IMR-90 (cell line): ENCODE results near the gene WDCP. TPM values are rescaled to one million over a fixed set of nuclear protein-coding genes. Genes with fewer than 3 reads are reported as not detected.

Experiments used
- ATAC-seq: fragments of 200-7000 bp; cut with Tn5 transposase; 2 replicates; pipeline ENCODE4 v1.9.1; 2020; ENCODE audit warnings: low read depth, mild to moderate bottlenecking, moderate library complexity
- BruUV-seq: library from RNA; stranded (reverse); fragments of 400-500 nt; replicated peaks from 2 replicates; lab custom pipeline; 2021; lab: Mats Ljungman, UMichigan
- CTCF ChIA-PET: fragments of 300-600 bp; formaldehyde crosslinking; extraction: SDS; loops from one replicate; lab custom pipeline; 2021; ENCODE audit warnings: antibody characterized with exemption; lab: Yijun Ruan, JAX
- POLR2A ChIA-PET: fragments of 300-600 bp; sonication (Branson Sonifier 250); formaldehyde crosslinking; loops from one replicate; lab custom pipeline; 2022; ENCODE audit warnings: antibody characterized with exemption; ENCODE audit not compliant: unreplicated experiment; lab: Charles Lee
- DNase-seq: peaks from one replicate; pipeline ENCODE4 v3.0.0; 2013
- H2AFZ ChIP-seq: replicated peaks from 2 replicates; pipeline ENCODE3; 2013; ENCODE audit warnings: low read length, mild to moderate bottlenecking; ENCODE audit not compliant: poor library complexity
- H2AK5ac ChIP-seq: 2 replicates; pipeline ENCODE4 v1.6.1; 2013; ENCODE audit warnings: low read depth, low read length, inconsistent platforms
- H2AK9ac ChIP-seq: replicated peaks from 2 replicates; pipeline ENCODE3; 2013; ENCODE audit warnings: mild to moderate bottlenecking, low read depth, low read length, moderate library complexity; ENCODE audit not compliant: poor library complexity
- H2BK120ac ChIP-seq: 2 replicates; pipeline ENCODE4 v1.6.1; 2013; ENCODE audit warnings: low read depth, low read length, inconsistent platforms
- H2BK15ac ChIP-seq: 3 replicates; pipeline ENCODE4 v1.6.1; 2013; ENCODE audit warnings: low read depth, low read length, inconsistent platforms
- H2BK20ac ChIP-seq: 2 replicates; pipeline ENCODE4 v1.6.1; 2013; ENCODE audit warnings: low read depth, mild to moderate bottlenecking, inconsistent platforms, low read length, moderate library complexity
- H2BK5ac ChIP-seq: 2 replicates; pipeline ENCODE4 v1.6.1; 2013; ENCODE audit warnings: mild to moderate bottlenecking, low read depth, low read length, inconsistent platforms; ENCODE audit not compliant: poor library complexity, severe bottlenecking
- H3K14ac ChIP-seq: replicated peaks from 2 replicates; pipeline ENCODE4 v1.6.1; 2013; ENCODE audit warnings: low read depth, low read length, inconsistent platforms
- H3K18ac ChIP-seq: 2 replicates; pipeline ENCODE4 v1.6.1; 2013; ENCODE audit warnings: low read depth, low read length, control low read depth
- H3K23ac ChIP-seq: 2 replicates; pipeline ENCODE4 v1.6.1; 2013; ENCODE audit warnings: low read depth, low read length, inconsistent platforms
- H3K27ac ChIP-seq: 2 replicates; pipeline ENCODE4 v1.5.1; 2013; ENCODE audit warnings: mild to moderate bottlenecking, control low read depth, low read length; ENCODE audit not compliant: insufficient read depth
- H3K27me3 ChIP-seq: 2 replicates; pipeline ENCODE4 v1.6.1; 2013; ENCODE audit warnings: low read length; ENCODE audit not compliant: control insufficient read depth, insufficient read depth
- H3K36me3 ChIP-seq: 2 replicates; pipeline ENCODE4 v1.6.1; 2013; ENCODE audit warnings: low read length, mixed read lengths; ENCODE audit not compliant: control insufficient read depth, insufficient read depth
- H3K4ac ChIP-seq: 2 replicates; pipeline ENCODE4 v1.6.1; 2013; ENCODE audit warnings: low read depth, low read length, inconsistent platforms
- H3K4me1 ChIP-seq: 2 replicates; pipeline ENCODE4 v1.6.1; 2013; ENCODE audit warnings: low read length, mixed read lengths; ENCODE audit not compliant: control insufficient read depth, insufficient read depth
- H3K4me2 ChIP-seq: 2 replicates; pipeline ENCODE4 v1.6.1; 2013; ENCODE audit warnings: low read depth, mild to moderate bottlenecking, control low read depth, low read length, moderate library complexity
- H3K4me3 ChIP-seq: 2 replicates; pipeline ENCODE4 v1.5.1; 2013; ENCODE audit warnings: low read depth, mild to moderate bottlenecking, control low read depth, low read length, moderate library complexity; ENCODE audit not compliant: insufficient read depth
- H3K56ac ChIP-seq: 2 replicates; pipeline ENCODE4 v1.6.1; 2013; ENCODE audit warnings: low read length, inconsistent platforms; ENCODE audit not compliant: insufficient read depth; ENCODE audit errors: extremely low read depth
- H3K79me1 ChIP-seq, 2 experiments: 2 replicates each; pipeline ENCODE4 v1.6.1; 2013; ENCODE audit warnings: low read length in 2 of 2, inconsistent platforms in 1 of 2, low read depth in 1 of 2
- H3K9ac ChIP-seq: 2 replicates; pipeline ENCODE4 v1.6.1; 2013; ENCODE audit warnings: low read depth, low read length, control low read depth
- H3K9me1 ChIP-seq: 2 replicates; pipeline ENCODE4 v1.6.1; 2013; ENCODE audit warnings: low read length, inconsistent platforms; ENCODE audit not compliant: insufficient read depth
- H3K9me3 ChIP-seq: 2 replicates; pipeline ENCODE4 v1.6.1; 2013; ENCODE audit warnings: low read length; ENCODE audit not compliant: control insufficient read depth, insufficient read depth
- H4K20me1 ChIP-seq: 2 replicates; pipeline ENCODE4 v1.6.1; 2013; ENCODE audit warnings: low read length, inconsistent platforms; ENCODE audit not compliant: insufficient read depth
- H4K5ac ChIP-seq: 2 replicates; pipeline ENCODE4 v1.6.1; 2013; ENCODE audit warnings: mild to moderate bottlenecking, low read depth, low read length, control low read depth
- H4K8ac ChIP-seq, 2 experiments: 2 replicates each; pipeline ENCODE4 v1.6.1; 2013; ENCODE audit warnings: low read depth in 2 of 2, low read length in 2 of 2, control low read depth in 1 of 2, inconsistent platforms in 1 of 2
- H4K91ac ChIP-seq: 2 replicates; pipeline ENCODE4 v1.6.1; 2013; ENCODE audit warnings: low read depth, low read length, inconsistent platforms; ENCODE audit not compliant: insufficient read depth
- BHLHE40 ChIP-seq: fragments of 150-350 bp; IDR thresholded peaks from 2 replicates; pipeline ENCODE4 v1.6.1; 2016; ENCODE audit warnings: mild to moderate bottlenecking, low read depth, low read length
- CEBPB ChIP-seq: IDR thresholded peaks from 2 replicates; pipeline ENCODE4 v1.6.1; 2012; ENCODE audit warnings: low read depth, low read length, improper control_type of control experiment
- CHD1 ChIP-seq: IDR thresholded peaks from 2 replicates; pipeline ENCODE4 v1.6.1; 2012; ENCODE audit warnings: low read depth, low read length, improper control_type of control experiment
- CTCF ChIP-seq: conservative IDR thresholded peaks from 2 replicates; pipeline ENCODE4 v1.5.1; 2012; ENCODE audit warnings: mild to moderate bottlenecking, low read depth, low read length, improper control_type of control experiment
- FOS ChIP-seq: fragments of 150-350 bp; IDR thresholded peaks from 2 replicates; pipeline ENCODE4 v1.6.1; 2016; ENCODE audit warnings: low read depth, low read length
- MAFK ChIP-seq: IDR thresholded peaks from 2 replicates; pipeline ENCODE4 v1.6.1; 2012; ENCODE audit warnings: low read depth, low read length, improper control_type of control experiment
- MAZ ChIP-seq: IDR thresholded peaks from 2 replicates; pipeline ENCODE4 v1.6.1; 2012; ENCODE audit warnings: low read depth, mild to moderate bottlenecking, low read length, improper control_type of control experiment, moderate library complexity, borderline replicate concordance
- MXI1 ChIP-seq: IDR thresholded peaks from 2 replicates; pipeline ENCODE4 v1.6.1; 2012; ENCODE audit warnings: low read depth, mild to moderate bottlenecking, low read length, moderate library complexity, borderline replicate concordance
- NFE2L2 ChIP-seq: fragments of 150-350 bp; IDR thresholded peaks from 2 replicates; pipeline ENCODE4 v1.6.1; 2016; ENCODE audit warnings: low read depth, mild to moderate bottlenecking, low read length
- POLR2A ChIP-seq: IDR thresholded peaks from 2 replicates; pipeline ENCODE4 v1.6.1; 2012; ENCODE audit warnings: mild to moderate bottlenecking, low read depth, low read length
- RAD21 ChIP-seq: IDR thresholded peaks from 2 replicates; pipeline ENCODE4 v1.6.1; 2012; ENCODE audit warnings: low read length, improper control_type of control experiment
- RCOR1 ChIP-seq: IDR thresholded peaks from 2 replicates; pipeline ENCODE4 v1.6.1; 2012; ENCODE audit warnings: mild to moderate bottlenecking, low read length, improper control_type of control experiment; ENCODE audit not compliant: insufficient replicate concordance
- RFX5 ChIP-seq: IDR thresholded peaks from 2 replicates; pipeline ENCODE4 v1.8.0; 2012; ENCODE audit warnings: low read depth, mild to moderate bottlenecking, low read length, moderate library complexity
- SMC3 ChIP-seq: fragments of 150-350 bp; IDR thresholded peaks from 2 replicates; pipeline ENCODE4 v1.6.1; 2016; ENCODE audit warnings: low read depth, mild to moderate bottlenecking, antibody characterized with exemption, low read length, moderate library complexity
- USF2 ChIP-seq: fragments of 150-350 bp; IDR thresholded peaks from 2 replicates; pipeline ENCODE4 v1.6.1; 2017; ENCODE audit warnings: mild to moderate bottlenecking, antibody characterized with exemption, low read length, low read depth
- WGBS, 2 experiments: methylation state at CpG; one replicate each; pipeline versions ENCODE4 v1.1.5 to v1.1.7; 2013; ENCODE audit warnings: missing lambda C conversion rate in 2 of 2; ENCODE audit not compliant: insufficient read length in 1 of 2; ENCODE audit errors: extremely low coverage in 2 of 2; 5-methylcytosine and 5-hydroxymethylcytosine counted together
- dilution Hi-C: fragments of 300-500 bp; cut with HindIII; formaldehyde crosslinking; loops from one replicate; pipeline ENCODE4 v1.14.3; 2018; ENCODE audit warnings: low sequenced_read_pairs; ENCODE audit not compliant: unreplicated experiment
- in situ Hi-C: fragments of 300-500 bp; cut with MboI; formaldehyde crosslinking; loops from 3 replicates; pipeline ENCODE4 v1.14.3; 2019; ENCODE audit warnings: low sequenced_read_pairs, inconsistent platforms, mixed read lengths
- intact Hi-C: fragments of 100-400 bp; cut with micrococcal nuclease; formaldehyde crosslinking; loops from 2 replicates; pipeline ENCODE4 v1.10.0; 2022
- polyA plus RNA-seq, 3 experiments: library from polyadenylated mRNA; depleted of rRNA; stranded (reverse); fragments of >200 nt; gene quantifications; 2 replicates each; pipeline ENCODE4 v1.2.3, GENCODE V29; 2012; ENCODE audit warnings: low replicate concordance in 1 of 3
- total RNA-seq: library from RNA; depleted of rRNA; stranded (reverse); fragments of >200 nt; gene quantifications from 2 replicates; pipeline ENCODE4 v1.2.3, GENCODE V29; 2012
- TF ChIP-seq, protein P1 (sequence below): fragments of 150-350 bp; IDR thresholded peaks from 2 replicates; pipeline ENCODE4 v1.6.1; 2016; ENCODE audit warnings: low read depth, mild to moderate bottlenecking, low read length, moderate library complexity, borderline replicate concordance

WDCP gene
- total and polyA plus RNA-seq, 2 of the 4 experiments (the other 2 are of a cell fraction): 6.8 to 18.6 TPM

DNA sequence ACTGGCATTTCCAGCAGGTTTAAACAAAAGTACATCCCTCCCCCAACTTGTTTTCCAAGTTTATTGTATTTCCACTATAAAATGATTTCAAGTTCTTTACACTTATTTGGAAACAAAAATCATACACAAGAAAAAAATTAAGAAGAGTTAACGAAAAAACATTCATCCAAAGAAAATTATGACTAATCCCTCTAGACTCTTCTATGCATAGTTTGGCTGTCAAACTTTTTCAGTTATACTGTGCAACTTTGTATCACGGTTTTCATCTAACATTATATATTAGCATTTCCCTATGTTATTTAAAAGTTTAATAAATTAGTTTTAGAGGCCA, 627 bp downstream of the WDCP start:
- Histone ChIP-seq H4K20me1 (no peaks in the 10 kb centered on the region), H3K56ac (no peak overlapping the region), H3K79me1 (peaks cover 10 to 21% of the 10 kb centered on the region in 2 experiments; a peak in 3 of 4 replicates), H4K91ac (no peak overlapping the region), H3K9me1 (peaks cover 8% of the 10 kb centered on the region), H3K9me3 (no peaks in the 10 kb centered on the region), H3K36me3 (no peaks in the 10 kb centered on the region), H2BK120ac (no peak overlapping the region), H4K8ac (0 out of 4 replicates have a peak overlapping the region, but pooled peaks of 1 of the 2 experiments have one; percentile 47), H2AFZ (no peak overlapping the region), H2BK15ac (no peak overlapping the region), H2BK5ac (peak overlapping the region; percentile 57), H3K18ac (no peak overlapping the region), H3K9ac (peak overlapping the region; percentile 63; the same call in 1 of the 2 replicates), H3K4ac (no peak overlapping the region), H3K27ac (no peak overlapping the region), H4K5ac (no peak overlapping the region), H3K14ac (peak overlapping the region; percentile 85; the same call in 1 of the 2 replicates), H3K4me3 (peak overlapping the region; percentile 73), H2BK20ac (no peak overlapping the region), H3K23ac (no peak overlapping the region), H3K27me3 (no peaks in the 10 kb centered on the region), H2AK5ac (no peak overlapping the region), H3K4me1 (no peaks in the 10 kb centered on the region), H2AK9ac (no peak overlapping the region), H3K4me2 (peak overlapping the region; percentile 64; the same call in 1 of the 2 replicates)
- ChIA-PET POLR2A (interaction anchor here (0.6 to 1.5 kb wide), 2 partner anchors 10 to 59 kb away, joined by 3 to 4 read pairs; no protein-coding TSS in a partner anchor), CTCF (no interaction called here)
- ATAC-seq: no peak
- no peak for DNase-seq
- intact Hi-C loops: loop anchor here (10.0 kb wide), 1 partner anchor 102 kb away; the partner anchor contains the start of gene UBXN2A
- TF ChIP-seq MAFK (no peak), CEBPB (no peak), MXI1 (no peak), FOS (no peak), SMC3 (no peak), RAD21 (no peak), POLR2A (no peak), BHLHE40 (no peak), RFX5 (no peak), CTCF (no peak), MAZ (no peak), NFE2L2 (no peak), USF2 (no peak), RCOR1 (no peak), CHD1 (no peak)
- TF ChIP-seq, protein P1, sequence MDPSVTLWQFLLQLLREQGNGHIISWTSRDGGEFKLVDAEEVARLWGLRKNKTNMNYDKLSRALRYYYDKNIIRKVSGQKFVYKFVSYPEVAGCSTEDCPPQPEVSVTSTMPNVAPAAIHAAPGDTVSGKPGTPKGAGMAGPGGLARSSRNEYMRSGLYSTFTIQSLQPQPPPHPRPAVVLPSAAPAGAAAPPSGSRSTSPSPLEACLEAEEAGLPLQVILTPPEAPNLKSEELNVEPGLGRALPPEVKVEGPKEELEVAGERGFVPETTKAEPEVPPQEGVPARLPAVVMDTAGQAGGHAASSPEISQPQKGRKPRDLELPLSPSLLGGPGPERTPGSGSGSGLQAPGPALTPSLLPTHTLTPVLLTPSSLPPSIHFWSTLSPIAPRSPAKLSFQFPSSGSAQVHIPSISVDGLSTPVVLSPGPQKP: no peak
- dilution Hi-C loops: no loop called here
- in situ Hi-C loops: no loop called here
- no CpG with 5 or more reads among the region's 2 CpGs for WGBS, 2 experiments
- no TSS peak for BruUV-seq
